Erythroblast (primary cell): ENCODE data around the gene RPS6KA5.

ENCODE experiments used
- GATA1 ChIP-seq: IDR thresholded peaks from 2 replicates; pipeline ENCODE4 v1.6.1; 2011; ENCODE audit warnings: low read depth, mild to moderate bottlenecking, control low read depth, low read length, moderate library complexity
- POLR2A ChIP-seq: IDR thresholded peaks from 2 replicates; pipeline ENCODE4 v1.6.1; 2011; ENCODE audit warnings: mild to moderate bottlenecking, low read length

- TF ChIP-seq POLR2A (no peak), GATA1 (no peak)
Measured at GRCh38 chr14:91010153-91010533, 50.3 kb downstream of the RPS6KA5 start.
